GM18868 (cell line): ENCODE measurements around the gene DHX15.
"Not testable (repeated sequence)": the region's sequence is repeated elsewhere in the genome, so short reads cannot be mapped to it uniquely, and the experiment has no call there.

Experiments
- ATAC-seq: cut with Tn5 transposase; IDR thresholded peaks from one replicate; pipeline ENCODE4 v1.9.1; 2021; ENCODE audit warnings: mild to moderate bottlenecking, moderate library complexity; ENCODE audit not compliant: unreplicated experiment

Gene DHX15

GRCh38 chr4:24550441-24551175, 33.7 kb downstream of the DHX15 start:
- no peak for ATAC-seq

GRCh38 chr4:24547979-24548378, 36.4 kb downstream of the DHX15 start:
- no peak for ATAC-seq

- ATAC-seq, result no peak
These were observed 40.0 kb downstream of the DHX15 start for GRCh38 chr4:24544208-24544988.

- no peak for ATAC-seq
These were observed 47.3 kb downstream of the DHX15 start for GRCh38 chr4:24537025-24537424.

- ATAC-seq, result no peak
These were observed 49.0 kb downstream of the DHX15 start for GRCh38 chr4:24535399-24535798.

- ATAC-seq, result no peak
These were observed 51.0 kb downstream of the DHX15 start for GRCh38 chr4:24533364-24533763.

- ATAC-seq, result no peak
These were observed 54.8 kb downstream of the DHX15 start for GRCh38 chr4:24529555-24529954.

- no peak for ATAC-seq
These were observed 57.0 kb downstream of the DHX15 start for GRCh38 chr4:24527371-24527770.

- no peak for ATAC-seq
These were observed 62.8 kb downstream of the DHX15 start for GRCh38 chr4:24521544-24521943.

GRCh38 chr4:24519649-24520048, 64.7 kb downstream of the DHX15 start:
- no peak for ATAC-seq

- ATAC-seq, result no peak
These were observed 66.7 kb downstream of the DHX15 start for GRCh38 chr4:24517676-24518075.

- ATAC-seq, result no peak
These were observed 67.4 kb downstream of the DHX15 start for GRCh38 chr4:24516926-24517325.

GRCh38 chr4:24515698-24516097, 68.7 kb downstream of the DHX15 start:
- ATAC-seq, result no peak

- no peak for ATAC-seq
These were observed 69.5 kb downstream of the DHX15 start for GRCh38 chr4:24514808-24515207.

- no peak for ATAC-seq
These were observed 70.6 kb downstream of the DHX15 start for GRCh38 chr4:24513718-24514117.

GRCh38 chr4:24511371-24512063, 72.8 kb downstream of the DHX15 start:
- no peak for ATAC-seq

- no peak for ATAC-seq
These were observed 74.3 kb downstream of the DHX15 start for GRCh38 chr4:24510091-24510490.

- ATAC-seq, result no peak
These were observed 75.8 kb downstream of the DHX15 start for GRCh38 chr4:24508541-24508940.

- no peak for ATAC-seq
These were observed 76.9 kb downstream of the DHX15 start for GRCh38 chr4:24507439-24507838.

- ATAC-seq, result not testable (repeated sequence)
These were observed 81.3 kb downstream of the DHX15 start for GRCh38 chr4:24503090-24503489.

- no peak for ATAC-seq
These were observed 87.1 kb downstream of the DHX15 start for GRCh38 chr4:24497221-24497620.

- ATAC-seq, result no peak
These were observed 87.8 kb downstream of the DHX15 start for GRCh38 chr4:24496597-24496996.
